IPS DF 4.7 (cell line): ENCODE results near the gene GNMT.

Experiments
- DNase-seq: peaks from one replicate; pipeline ENCODE4 v3.0.0-alpha.2; 2013; ENCODE audit warnings: low spot score; ENCODE audit errors: extremely low read depth

The GNMT gene

DNA sequence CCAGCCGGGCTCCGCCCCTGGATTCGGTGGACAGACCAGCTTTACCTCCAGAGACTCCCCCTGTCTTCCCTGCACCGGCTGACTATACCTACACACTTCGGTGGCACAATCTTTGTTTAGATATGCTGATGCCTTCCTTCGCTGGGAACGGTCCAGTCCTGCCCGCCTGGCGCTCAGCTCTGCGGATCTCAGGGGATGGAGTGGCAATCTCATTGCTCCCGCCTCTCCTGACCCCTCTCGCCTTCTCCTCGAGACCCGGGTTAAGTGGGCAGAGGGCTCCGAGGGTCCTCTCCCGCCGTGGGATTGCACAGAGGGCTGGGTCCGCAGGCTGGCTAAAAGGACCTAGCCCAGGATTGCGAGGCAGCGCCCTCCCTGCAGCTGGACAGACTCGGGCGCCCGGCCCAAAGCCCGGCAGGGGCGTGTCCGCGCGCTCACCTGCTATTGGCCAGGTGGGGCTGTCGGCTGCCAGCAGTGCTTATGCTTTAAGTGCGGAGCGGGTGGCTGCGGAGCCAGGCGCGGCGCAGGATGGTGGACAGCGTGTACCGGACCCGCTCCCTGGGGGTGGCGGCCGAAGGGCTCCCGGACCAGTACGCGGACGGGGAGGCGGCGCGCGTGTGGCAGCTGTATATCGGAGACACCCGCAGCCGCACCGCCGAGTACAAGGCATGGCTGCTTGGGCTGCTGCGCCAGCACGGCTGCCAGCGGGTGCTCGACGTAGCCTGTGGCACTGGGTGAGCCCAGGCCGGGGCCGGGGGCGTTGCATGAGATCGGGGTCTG is at the start of gene GNMT:
Gene GNMT, plus strand, starts transcription at position 512 of the 777 bp plus-strand sequence. Its CDS starts 14 bp downstream, at position 526.
- DNase-seq = no peak

DNA sequence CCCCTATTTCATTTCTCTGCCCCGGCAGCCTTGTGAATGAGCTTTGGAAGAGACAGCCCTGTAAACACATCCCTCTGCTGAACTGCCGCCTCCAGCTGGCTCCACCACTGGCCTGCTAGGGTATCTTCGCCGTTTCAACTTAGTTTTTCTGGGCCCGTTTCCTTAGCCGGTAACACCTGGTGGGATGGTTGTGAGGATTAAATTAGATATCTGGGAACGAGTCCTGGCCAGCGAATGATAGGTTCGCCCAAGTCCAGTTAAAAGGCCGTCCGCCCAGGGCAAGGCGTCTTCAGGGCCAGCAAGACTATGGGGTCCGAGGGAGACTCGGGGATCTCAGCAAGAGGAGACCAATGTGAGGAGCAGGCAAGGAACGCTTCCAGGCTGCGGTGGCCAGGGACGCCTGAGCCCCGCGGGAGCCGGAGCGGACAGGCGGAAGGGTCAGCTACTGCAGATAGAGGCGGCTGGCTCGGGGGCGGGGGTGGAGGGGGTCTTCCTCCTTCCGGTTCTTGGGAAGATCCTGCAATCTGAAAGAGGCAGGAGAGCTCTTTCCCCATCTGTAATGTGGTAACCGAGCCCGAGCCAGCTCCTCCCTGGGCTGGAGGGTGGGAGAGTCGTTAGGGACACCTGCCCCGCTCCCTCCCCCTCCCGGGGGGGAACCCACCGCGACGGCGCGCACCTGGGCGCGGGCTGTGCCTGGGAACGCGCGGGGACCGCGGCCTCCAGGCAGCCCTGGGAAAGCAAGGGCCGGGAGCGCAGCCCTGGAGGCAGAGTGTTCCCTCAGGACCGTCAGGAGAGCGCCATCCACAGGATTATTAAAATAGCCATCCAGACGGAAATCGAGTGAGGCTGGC is 49.2 kb upstream of the GNMT start:
- DNase-seq = no peak

DNA sequence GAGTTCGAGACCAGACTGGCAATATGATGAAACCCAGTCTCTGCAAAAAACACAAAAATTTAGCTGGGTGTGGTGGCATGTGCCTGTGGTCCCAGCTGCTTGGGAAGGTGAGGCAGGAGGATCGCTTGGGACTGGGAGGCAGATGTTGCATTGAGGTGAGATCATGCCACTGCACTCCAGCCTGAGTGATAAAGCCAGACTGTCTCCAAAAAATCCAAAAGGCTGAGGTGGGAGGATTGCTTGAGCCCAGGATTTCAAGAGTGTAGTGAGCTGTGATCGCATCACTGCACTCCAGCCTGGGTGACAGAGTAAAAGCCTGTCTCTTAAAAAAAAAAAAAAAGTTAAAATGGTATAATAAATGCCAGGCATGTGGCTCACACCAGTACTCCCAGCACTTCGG is 46.0 kb upstream of the GNMT start:
- DNase-seq = no peak

DNA sequence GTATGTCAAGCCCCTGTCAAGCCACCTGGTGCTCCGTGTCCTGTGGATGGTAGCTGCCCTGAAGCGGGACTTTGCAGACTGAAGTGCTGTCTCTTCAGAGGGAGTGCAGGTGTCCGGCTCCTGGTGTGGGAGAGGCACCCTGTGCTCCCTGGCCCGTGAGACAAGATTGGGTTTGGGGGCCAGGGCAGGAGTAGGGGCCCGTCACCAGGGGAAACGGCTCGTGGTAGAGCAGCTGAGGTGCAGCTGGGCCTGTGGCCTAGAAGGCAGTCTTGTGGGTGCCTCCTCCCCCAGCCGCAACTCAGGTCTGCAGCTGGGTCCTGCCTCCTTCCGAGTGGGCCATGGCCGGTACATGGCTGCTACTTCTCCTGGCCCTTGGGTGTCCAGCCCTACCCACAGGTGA is 44.8 kb upstream of the GNMT start, which contains the start of gene PTCRA:
Gene PTCRA, plus strand, starts transcription at position 322 of the 400 bp plus-strand sequence. Its CDS starts 17 bp downstream, at position 339.
- no peak for DNase-seq

DNA sequence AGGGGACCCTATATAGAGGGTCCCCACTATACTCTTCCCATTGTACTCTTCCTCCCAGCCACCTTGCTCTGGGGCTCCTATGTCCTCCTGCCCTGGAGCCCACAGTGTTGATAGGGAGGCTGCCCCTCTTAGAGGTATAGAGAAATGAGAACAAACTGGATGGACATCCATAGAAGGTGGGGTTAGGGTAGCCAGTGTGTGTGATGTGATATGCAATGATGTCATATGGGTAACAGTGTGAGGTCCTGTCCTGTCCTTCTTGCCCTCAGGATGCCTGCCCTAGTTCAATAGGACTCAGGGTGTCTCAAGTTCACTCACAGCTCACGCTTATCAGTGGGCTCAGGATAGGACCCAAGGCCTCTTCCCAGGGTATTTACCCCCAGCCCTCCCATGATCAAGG is 44.3 kb upstream of the GNMT start:
- DNase-seq = no peak

DNA sequence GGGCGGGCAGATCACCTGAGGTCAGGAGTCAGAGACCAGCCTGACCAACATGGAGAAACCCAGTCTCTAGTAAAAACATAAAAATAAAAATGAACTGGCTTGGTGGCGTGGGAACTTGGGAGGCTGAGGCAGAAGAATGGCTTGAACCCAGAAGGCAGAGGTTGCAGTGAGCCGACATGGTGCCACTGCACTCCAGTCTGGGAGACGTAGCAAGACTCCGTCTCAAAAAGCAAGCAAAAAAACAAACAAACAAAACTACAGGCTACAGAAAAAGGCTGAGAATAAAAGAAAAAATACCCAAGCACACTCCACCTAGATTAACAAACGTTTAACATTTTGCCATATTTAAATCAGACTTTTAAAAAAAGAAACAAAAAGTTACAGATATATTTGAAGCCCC is 38.8 kb upstream of the GNMT start:
- no peak for DNase-seq

DNA sequence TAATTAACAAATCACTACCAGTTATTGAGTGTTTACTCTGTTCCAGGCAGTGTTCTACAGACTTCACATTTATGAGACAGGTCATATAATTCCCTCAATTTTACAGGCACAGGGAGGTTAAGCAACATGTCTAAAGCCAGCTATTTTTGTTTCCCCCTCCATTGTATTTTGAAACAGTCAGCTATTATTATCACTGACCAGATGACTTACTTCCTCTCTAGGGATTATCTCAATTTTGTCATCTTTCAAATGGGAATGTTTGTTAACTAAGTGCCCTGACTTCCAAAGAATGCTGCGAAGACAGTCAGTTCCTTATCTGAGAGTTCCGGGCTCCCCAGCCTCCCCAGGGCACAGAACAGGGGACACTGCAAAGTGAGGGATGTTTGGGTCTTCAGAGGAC is 36.9 kb upstream of the GNMT start:
- DNase-seq = no peak

DNA sequence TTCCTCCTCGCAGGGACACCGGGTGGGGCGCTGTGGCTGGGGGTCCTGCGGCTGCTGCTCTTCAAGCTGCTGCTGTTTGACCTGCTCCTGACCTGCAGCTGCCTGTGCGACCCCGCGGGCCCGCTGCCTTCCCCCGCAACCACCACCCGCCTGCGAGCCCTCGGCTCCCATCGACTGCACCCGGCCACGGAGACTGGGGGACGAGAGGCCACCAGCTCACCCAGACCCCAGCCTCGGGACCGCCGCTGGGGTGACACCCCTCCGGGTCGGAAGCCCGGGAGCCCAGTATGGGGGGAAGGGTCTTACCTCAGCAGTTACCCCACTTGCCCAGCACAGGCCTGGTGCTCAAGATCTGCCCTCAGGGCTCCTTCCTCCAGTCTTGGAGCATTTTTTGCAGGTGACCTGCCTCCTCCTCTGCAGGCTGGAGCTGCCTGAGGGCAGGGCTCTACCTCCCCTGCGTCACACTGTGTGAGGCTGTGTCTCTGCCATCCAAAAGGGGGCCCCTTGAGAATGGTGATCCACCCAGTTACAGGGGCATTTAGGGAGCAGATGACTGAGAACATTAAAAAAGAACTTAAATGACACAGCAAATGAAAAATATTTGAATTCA is 35.2 kb upstream of the GNMT start:
- no peak for DNase-seq

DNA sequence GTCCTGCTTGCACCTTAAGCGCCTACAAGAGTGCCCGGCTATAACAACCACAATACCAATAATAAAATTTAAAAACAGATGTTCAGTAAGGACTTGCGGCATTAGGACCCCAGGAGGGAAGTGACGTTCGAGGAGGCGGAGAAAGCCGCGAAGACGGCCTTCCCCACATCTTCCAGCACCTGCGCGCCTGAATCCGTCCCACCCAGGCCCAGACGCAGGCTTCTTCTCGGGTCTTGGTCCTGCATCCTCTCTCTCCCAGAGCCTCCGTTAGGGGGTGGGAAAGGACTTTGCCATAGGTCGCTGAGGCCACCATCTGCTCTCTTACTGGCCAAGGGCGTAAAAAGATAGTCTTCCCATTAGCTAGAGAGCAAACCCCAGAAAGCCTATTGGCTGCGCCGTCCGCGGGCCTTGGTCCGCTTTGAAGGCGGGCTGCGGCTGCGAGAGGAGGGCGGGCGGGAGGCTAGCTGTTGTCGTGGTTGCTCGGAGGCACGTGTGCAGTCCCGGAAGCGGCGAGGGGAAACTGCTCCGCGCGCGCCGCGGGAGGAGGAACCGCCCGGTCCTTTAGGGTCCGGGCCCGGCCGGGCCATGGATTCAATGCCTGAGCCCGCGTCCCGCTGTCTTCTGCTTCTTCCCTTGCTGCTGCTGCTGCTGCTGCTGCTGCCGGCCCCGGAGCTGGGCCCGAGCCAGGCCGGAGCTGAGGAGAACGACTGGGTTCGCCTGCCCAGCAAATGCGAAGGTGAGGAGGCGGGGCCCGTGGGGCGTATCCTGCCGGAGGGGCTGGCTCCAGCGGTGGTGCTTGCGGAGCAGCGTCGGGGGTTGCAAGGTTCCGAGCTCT is 31.4 kb upstream of the GNMT start, which contains the start of gene CNPY3:
Gene CNPY3, plus strand, starts transcription at position 495 of the 835 bp plus-strand sequence. Its CDS starts 91 bp downstream, at position 586.
- DNase-seq = peak; percentile 96

DNA sequence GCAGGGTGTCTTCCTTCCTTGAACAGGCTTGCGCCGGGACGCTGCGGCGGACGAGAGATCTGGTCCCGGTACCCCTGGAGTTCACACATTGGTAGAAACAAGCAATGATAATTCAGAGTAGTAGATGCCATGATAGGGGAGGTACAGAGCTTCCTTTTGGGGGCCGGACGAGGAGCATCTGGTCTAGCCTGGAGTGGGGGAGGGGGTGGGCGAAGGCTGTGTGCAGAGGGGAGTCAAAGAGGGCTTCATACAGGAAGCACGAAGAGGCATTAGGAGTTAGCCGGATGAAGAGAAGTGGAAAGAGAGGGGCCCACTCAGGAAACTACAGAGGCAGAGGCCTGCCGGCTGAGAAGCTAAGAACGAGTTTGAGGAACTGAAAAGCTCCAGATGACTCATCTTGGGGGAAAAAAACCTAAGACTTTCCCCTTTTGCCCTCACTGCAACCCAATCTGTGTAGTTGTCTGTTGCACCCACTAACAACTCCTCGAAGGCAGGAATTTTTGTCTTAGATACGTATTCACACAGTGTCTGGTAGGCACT is 30.7 kb upstream of the GNMT start:
- DNase-seq = no peak

DNA sequence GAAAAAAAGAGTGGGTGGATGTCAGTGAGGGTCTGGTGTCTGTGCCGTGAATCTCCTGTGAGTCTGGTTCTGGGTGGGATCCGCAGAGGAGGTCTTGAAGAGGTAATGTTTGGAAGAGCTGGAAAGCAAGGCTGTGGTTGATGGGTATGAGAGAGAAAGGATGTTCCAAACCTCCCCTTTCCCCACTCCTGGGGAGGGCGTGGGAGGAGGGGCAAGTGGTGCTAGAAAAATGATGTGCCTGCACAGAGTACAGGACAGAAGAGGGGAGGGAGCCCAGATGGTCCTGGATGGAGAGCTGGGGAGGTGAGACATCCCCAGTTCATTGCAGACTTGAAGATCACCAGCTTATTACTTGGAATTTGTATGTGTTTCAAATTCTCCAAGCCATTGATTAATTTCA is 28.1 kb upstream of the GNMT start:
- DNase-seq = no peak

DNA sequence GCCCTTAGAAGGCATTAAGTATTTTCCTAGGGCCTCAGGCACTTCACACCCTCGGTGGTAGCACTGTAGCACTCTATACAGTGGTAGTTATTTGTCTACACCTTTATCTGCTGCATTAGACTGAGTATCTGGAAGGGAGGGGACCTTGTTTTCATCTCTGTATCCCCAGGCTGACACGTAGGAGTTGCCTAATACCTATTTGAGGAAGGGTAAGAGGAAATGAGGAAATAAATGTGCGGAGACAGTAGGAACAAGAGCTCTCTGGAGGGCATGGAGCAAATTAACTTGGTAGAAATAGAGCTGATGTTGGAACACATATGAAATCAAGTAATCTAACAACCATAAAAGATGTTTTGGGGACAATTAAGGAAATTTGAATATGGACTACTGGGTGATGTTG is 27.3 kb upstream of the GNMT start:
- no peak for DNase-seq

DNA sequence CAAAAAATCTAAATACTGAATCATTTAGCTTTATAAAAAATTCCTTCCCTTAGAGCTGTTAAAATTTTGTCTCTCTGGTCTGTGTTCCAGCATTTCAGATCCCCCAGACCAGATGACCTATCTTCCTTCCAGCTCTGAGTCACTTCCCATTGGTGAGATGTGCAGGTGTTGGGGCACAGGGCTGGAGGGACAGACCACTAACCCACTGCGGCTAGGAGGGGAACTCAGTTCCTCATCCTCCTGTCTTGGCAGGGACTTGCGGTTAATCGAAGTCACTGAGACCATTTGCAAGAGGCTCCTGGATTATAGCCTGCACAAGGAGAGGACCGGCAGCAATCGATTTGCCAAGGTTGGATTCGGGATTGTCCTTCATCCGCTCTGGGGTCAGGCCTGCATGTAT is 25.2 kb upstream of the GNMT start:
- DNase-seq = no peak

DNA sequence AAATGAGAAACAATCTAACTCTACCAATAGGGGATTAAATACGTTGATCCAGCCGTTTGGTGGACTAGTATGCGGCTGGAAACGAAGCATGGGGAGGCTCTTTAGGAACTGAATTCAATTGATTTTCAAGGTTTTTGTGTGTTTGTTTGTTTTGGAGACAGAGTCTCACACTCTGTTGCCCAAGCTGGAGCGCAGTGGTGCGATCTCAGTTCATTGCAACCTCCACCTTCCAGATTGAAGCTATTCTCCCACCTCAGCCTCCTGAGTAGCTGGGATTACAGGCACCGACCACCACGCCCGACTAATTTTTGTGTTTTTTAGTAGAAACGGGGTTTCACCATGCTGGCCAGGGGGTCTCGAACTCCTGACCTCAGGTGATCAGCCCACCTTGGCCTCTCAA is 24.2 kb upstream of the GNMT start:
- no peak for DNase-seq

DNA sequence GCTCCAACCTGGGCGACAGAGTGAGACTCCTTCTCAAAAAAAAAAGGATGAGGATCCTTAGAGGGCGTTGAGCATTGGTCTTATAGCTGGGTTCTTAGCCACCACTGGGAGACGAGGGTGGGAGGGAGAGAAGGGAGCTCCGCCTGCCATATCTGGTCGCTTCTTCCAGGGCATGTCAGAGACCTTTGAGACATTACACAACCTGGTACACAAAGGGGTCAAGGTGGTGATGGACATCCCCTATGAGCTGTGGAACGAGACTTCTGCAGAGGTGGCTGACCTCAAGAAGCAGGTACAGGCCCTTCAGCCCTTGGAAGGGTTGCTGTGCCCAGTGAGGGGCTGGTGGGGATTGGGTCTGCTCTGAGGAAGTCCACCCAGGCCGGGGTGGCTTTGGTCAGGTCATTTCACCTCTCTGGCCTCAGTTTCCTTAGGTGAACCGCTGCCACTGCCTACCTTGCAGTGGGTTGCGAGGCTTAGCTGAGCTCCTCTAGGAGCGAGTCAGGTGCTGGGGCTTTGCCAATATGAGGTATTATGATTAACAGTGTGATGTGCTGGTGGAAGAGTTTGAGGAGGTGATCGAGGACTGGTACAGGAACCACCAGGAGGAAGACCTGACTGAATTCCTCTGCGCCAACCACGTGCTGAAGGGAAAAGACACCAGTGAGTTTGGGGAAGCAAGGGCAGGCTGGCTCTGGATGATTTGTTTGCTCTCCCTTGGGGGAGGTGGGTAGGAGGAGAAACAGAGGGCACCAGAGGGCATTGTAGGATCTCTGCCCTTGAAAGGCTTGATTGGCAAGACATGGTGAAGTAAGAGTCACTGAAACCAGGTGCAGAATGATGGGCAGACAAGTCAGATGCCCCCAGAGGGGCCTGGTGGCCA is 22.8 kb upstream of the GNMT start:
- DNase-seq = no peak

DNA sequence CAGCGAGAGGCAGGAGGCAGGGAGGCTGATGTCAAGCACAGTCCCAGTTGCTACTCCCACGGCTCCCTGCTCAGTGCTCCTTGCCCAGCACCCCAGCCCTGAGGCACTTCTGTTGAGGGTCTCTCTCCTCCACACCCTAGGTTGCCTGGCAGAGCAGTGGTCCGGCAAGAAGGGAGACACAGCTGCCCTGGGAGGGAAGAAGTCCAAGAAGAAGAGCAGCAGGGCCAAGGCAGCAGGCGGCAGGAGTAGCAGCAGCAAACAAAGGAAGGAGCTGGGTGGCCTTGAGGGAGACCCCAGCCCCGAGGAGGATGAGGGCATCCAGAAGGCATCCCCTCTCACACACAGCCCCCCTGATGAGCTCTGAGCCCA is 22.1 kb upstream of the GNMT start:
- DNase-seq = no peak

DNA sequence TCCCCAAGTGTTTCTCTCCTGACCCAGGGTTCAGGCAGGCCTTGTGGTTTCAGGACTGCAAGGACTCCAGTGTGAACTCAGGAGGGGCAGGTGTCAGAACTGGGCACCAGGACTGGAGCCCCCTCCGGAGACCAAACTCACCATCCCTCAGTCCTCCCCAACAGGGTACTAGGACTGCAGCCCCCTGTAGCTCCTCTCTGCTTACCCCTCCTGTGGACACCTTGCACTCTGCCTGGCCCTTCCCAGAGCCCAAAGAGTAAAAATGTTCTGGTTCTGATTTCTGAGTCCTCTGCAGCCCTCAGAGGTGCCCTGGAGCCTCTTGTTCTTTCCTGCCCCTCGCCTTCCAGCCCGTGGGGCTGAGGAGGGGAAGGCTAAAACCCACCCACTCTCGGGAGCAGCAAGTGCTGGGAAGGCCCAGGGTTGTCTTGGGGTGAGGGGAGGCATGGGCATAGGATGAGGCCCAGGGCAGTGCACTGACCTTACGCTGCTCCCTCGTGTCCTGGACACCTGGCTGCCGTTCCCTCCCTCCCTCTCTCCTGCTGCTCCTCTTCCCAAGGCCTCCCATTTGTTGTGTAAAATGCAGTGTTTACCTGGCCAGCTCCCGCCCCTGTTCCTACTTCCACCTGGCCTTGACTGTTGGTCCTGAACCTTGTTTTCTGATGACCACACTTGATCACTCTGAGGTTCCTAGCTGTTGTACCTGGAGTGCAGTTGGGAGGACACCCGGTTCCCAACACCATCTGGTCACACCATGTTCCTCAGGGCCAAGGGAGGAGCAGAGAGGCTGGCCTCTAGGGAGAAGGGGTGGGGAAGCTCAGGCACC is 21.4 kb upstream of the GNMT start:
- no peak for DNase-seq

DNA sequence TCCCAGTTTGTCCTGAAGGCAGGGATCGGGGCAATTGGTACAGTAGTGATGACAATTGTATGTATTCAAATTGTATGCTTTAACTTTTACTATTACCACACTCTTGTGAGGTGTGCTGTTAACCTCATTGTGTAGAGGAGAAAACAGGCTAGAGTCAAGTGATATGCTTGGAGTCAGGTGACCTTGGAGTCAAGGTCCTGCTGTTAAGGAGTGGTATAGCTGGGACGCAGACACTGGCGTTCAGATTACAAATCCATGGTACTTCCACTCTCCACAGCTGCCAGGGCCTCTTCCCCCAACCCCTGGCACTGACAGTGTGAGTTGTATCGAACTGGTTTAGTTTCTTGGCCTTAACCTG is 20.8 kb upstream of the GNMT start:
- no peak for DNase-seq

DNA sequence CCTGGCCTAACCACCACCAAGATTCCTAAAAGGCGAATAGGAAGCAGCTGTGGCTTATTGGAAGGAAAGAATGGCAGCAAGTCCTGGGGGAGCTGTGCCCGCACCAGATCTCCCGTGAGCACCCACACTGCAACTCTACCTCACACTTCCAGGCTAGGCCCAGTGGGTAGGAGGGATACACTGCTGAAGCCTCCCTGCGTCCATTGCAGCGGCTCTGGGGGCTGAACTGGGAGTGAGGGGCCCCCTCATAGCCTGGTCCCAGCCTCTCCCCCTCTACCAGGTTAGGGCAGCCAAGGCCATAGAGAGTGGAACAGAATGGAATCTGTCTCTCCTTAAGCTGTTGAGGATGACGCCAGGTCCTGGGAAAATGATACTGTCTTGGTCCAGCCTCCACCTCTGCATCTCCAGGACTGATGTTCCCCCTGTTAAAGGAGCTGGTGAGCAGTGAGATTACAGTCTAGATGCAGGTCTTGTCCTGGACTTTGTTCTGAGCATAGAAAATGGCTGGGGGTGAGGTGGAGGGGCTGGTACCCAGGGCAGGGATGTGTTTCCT is 20.0 kb upstream of the GNMT start:
- DNase-seq = no peak
